Ecto neural progenitor cell (in vitro differentiated cells): ENCODE results near the gene CDKN1A.

ENCODE experiments used
- DNase-seq: peaks from one replicate; pipeline ENCODE4 v3.0.0-alpha.2; 2018; ENCODE audit warnings: low spot score

The CDKN1A gene

GRCh38 chr6:36677753-36678487, 594 bp upstream of the CDKN1A start:
- DNase-seq = no peak

- peak; percentile 72 for DNase-seq
Observed at GRCh38 chr6:36679043-36679833, 724 bp downstream of the CDKN1A start.

GRCh38 chr6:36682328-36683144, 4.0 kb downstream of the CDKN1A start:
- DNase-seq = no peak

- DNase-seq = no peak
Observed at GRCh38 chr6:36683145-36683655, 4.7 kb downstream of the CDKN1A start.

GRCh38 chr6:36683656-36684446, 5.3 kb downstream of the CDKN1A start:
- DNase-seq = no peak

- no peak for DNase-seq
Observed at GRCh38 chr6:36684447-36684812, 5.9 kb downstream of the CDKN1A start.

GRCh38 chr6:36685166-36685924, 6.8 kb downstream of the CDKN1A start:
- DNase-seq = no peak

GRCh38 chr6:36685926-36686667, 7.6 kb downstream of the CDKN1A start:
- DNase-seq = no peak

- DNase-seq = no peak
Observed at GRCh38 chr6:36686668-36687513, 8.4 kb downstream of the CDKN1A start.

GRCh38 chr6:36688063-36688738, 9.7 kb downstream of the CDKN1A start:
- DNase-seq = no peak

- DNase-seq = no peak
Observed at GRCh38 chr6:36688739-36689075, 10.2 kb downstream of the CDKN1A start.

- no peak for DNase-seq
Observed at GRCh38 chr6:36691011-36691410, 12.5 kb downstream of the CDKN1A start.

GRCh38 chr6:36691612-36692011, 13.1 kb downstream of the CDKN1A start:
- no peak for DNase-seq

- no peak for DNase-seq
Observed at GRCh38 chr6:36692220-36692619, 13.7 kb downstream of the CDKN1A start.

- DNase-seq = no peak
Observed at GRCh38 chr6:36692861-36693702, 14.6 kb downstream of the CDKN1A start.

- no peak for DNase-seq
Observed at GRCh38 chr6:36694616-36695015, 16.1 kb downstream of the CDKN1A start.

GRCh38 chr6:36695414-36695813, 16.9 kb downstream of the CDKN1A start:
- no peak for DNase-seq

GRCh38 chr6:36697481-36697903, 19.0 kb downstream of the CDKN1A start, which contains the start of gene RAB44:
Gene RAB44 (plus strand): TSS chr6:36697826. CDS start chr6:36704236, 6,410 bp downstream.
- DNase-seq = no peak
